A549 (cell line): ENCODE results near the gene ULK1. TPM values are rescaled to one million over a fixed set of nuclear protein-coding genes. Genes with fewer than 3 reads are reported as not detected.
A peak's percentile ranks its signal among the peaks of the same experiment; 100 is the strongest.

Source experiments
- ATAC-seq, 2 experiments: fragments of 200-7000 bp in 1 of 2; fragments of >200 bp in 1 of 2; cut with Nextera tagmentation in 1 of 2; cut with Tn5 transposase in 1 of 2; 3 replicates each; pipeline versions ENCODE4 v1.8.0 to v1.9.1; 2018 to 2020; ENCODE audit warnings: mild to moderate bottlenecking in 1 of 2, moderate library complexity in 1 of 2
- CTCF ChIA-PET: fragments of 300-600 bp; sonication (Branson Sonifier 250); formaldehyde crosslinking; extraction: SDS; loops from one replicate; lab custom pipeline; 2021; ENCODE audit warnings: antibody characterized with exemption, inconsistent platforms; lab: Yijun Ruan, JAX
- POLR2A ChIA-PET: fragments of 350-600 bp; formaldehyde crosslinking; extraction: SDS; loops from one replicate; lab custom pipeline; 2021; ENCODE audit warnings: antibody characterized with exemption, inconsistent platforms; lab: Yijun Ruan, JAX
- DNase-seq, 2 experiments: peaks; one replicate each; pipeline versions ENCODE4 v3.0.0 to v3.0.0-alpha.2; 2011 to 2016; ENCODE audit warnings: low read depth in 1 of 2, low spot score in 1 of 2
- FAIRE-seq: peaks from 2 replicates; lab custom pipeline; 2011; peaks lifted over from hg19 to GRCh38; lab: Jason Lieb, UNC
- H3K27ac ChIP-seq, 2 experiments: fragments of >200 bp; sonication (Bioruptor Twin); formaldehyde crosslinking; 3 replicates each; pipeline ENCODE4 v1.5.1; 2016 to 2017
- H3K4me1 ChIP-seq: fragments of >200 bp; sonication (Bioruptor Twin); formaldehyde crosslinking; 3 replicates; pipeline ENCODE4 v1.6.1; 2016
- H3K4me2 ChIP-seq: fragments of >200 bp; sonication (Bioruptor Twin); formaldehyde crosslinking; 3 replicates; pipeline ENCODE4 v1.6.1; 2016
- H3K4me3 ChIP-seq: fragments of >200 bp; sonication (Bioruptor Twin); formaldehyde crosslinking; 3 replicates; pipeline ENCODE4 v1.5.1; 2016
- H3K9me3 ChIP-seq: fragments of >200 bp; sonication (Bioruptor Twin); formaldehyde crosslinking; 3 replicates; pipeline ENCODE4 v1.6.1; 2016
- CEBPB ChIP-seq, 2 experiments: fragments of >200 bp in 1 of 2; sonication (Bioruptor Twin) in 1 of 2; formaldehyde crosslinking in 1 of 2; IDR thresholded peaks; 2 replicates each; pipeline ENCODE4 v1.6.1; 2012 to 2016
- CTCF ChIP-seq: fragments of >200 bp; sonication (Bioruptor Twin); formaldehyde crosslinking; IDR thresholded peaks from 3 replicates; pipeline ENCODE4 v1.5.1; 2016
- EP300 ChIP-seq, 2 experiments: fragments of >200 bp; sonication (Bioruptor Twin); formaldehyde crosslinking; IDR thresholded peaks; 2 replicates in 1 of 2; 3 replicates in 1 of 2; pipeline ENCODE4 v1.6.1; 2016 to 2017
- FOSL2 ChIP-seq, 2 experiments: fragments of 450-650 bp in 1 of 2; fragments of >200 bp in 1 of 2; sonication (Bioruptor Twin) in 1 of 2; formaldehyde crosslinking; IDR thresholded peaks; 2 replicates each; pipeline versions ENCODE4 v1.5.0 to v1.6.1; 2016 to 2020; ENCODE audit warnings: mild to moderate bottlenecking in 1 of 2, moderate library complexity in 1 of 2
- FOXS1 ChIP-seq: fragments of 250-450 bp; sonication (Bioruptor Pico); IDR thresholded peaks from 2 replicates; pipeline ENCODE4 v1.5.0; 2020; ENCODE audit warnings: mild to moderate bottlenecking, moderate library complexity
- GATA3 ChIP-seq: IDR thresholded peaks from 2 replicates; pipeline ENCODE4 v1.6.1; 2012; ENCODE audit warnings: borderline replicate concordance
- HDAC2 ChIP-seq: fragments of 200-600 bp; sonication (generic); IDR thresholded peaks from 2 replicates; pipeline ENCODE4 v1.6.1; 2016
- HOXA7 ChIP-seq: fragments of 250-450 bp; sonication (Bioruptor Pico); IDR thresholded peaks from 2 replicates; pipeline ENCODE4 v1.5.0; 2020; ENCODE audit warnings: mild to moderate bottlenecking, moderate library complexity
- HOXB13 ChIP-seq: fragments of 250-450 bp; sonication (Bioruptor Pico); IDR thresholded peaks from 2 replicates; pipeline ENCODE4 v1.5.0; 2020; ENCODE audit warnings: low read depth, mild to moderate bottlenecking, moderate library complexity
- MAFK ChIP-seq: fragments of 450-650 bp; IDR thresholded peaks from 2 replicates; pipeline ENCODE4 v1.6.1; 2014; ENCODE audit not compliant: partially characterized antibody
- NPAS2 ChIP-seq: fragments of 250-450 bp; sonication (Bioruptor Pico); IDR thresholded peaks from 2 replicates; pipeline ENCODE4 v1.8.0; 2022; ENCODE audit warnings: mild to moderate bottlenecking, moderate library complexity, borderline replicate concordance
- NR3C1 ChIP-seq: fragments of >200 bp; sonication (Bioruptor Twin); formaldehyde crosslinking; IDR thresholded peaks from 3 replicates; pipeline ENCODE4 v1.6.1; 2017
- PBX3 ChIP-seq: IDR thresholded peaks from 2 replicates; pipeline ENCODE4 v1.6.1; 2012
- RAD21 ChIP-seq, 2 experiments: fragments of >200 bp in 1 of 2; sonication (Bioruptor Twin) in 1 of 2; formaldehyde crosslinking in 1 of 2; IDR thresholded peaks in 1 of 2; conservative IDR thresholded peaks in 1 of 2; 2 replicates in 1 of 2; 3 replicates in 1 of 2; pipeline ENCODE4 v1.6.1; 2012 to 2018; ENCODE audit warnings: inconsistent platforms in 1 of 2
- RFX5 ChIP-seq: fragments of 450-650 bp; IDR thresholded peaks from 2 replicates; pipeline ENCODE4 v1.7.1; 2014; ENCODE audit warnings: antibody characterized with exemption, mild to moderate bottlenecking, moderate library complexity
- RNF2 ChIP-seq: fragments of 200-600 bp; sonication (generic); IDR thresholded peaks from 2 replicates; pipeline ENCODE4 v1.6.1; 2016; ENCODE audit warnings: low read depth, mild to moderate bottlenecking, antibody characterized with exemption, moderate library complexity, borderline replicate concordance
- SMC3 ChIP-seq: fragments of >200 bp; sonication (Bioruptor Twin); formaldehyde crosslinking; IDR thresholded peaks from 3 replicates; pipeline ENCODE4 v1.6.1; 2018; ENCODE audit warnings: inconsistent platforms
- ZNF302 ChIP-seq: fragments of 250-450 bp; sonication (Bioruptor Pico); IDR thresholded peaks from 2 replicates; pipeline ENCODE4 v1.9.0; 2021; ENCODE audit warnings: inconsistent platforms, mild to moderate bottlenecking, moderate library complexity
- WGBS: methylation state at CpG from one replicate; pipeline ENCODE4 v1.1.6; 2017; ENCODE audit errors: missing lambda C conversion rate; 5-methylcytosine and 5-hydroxymethylcytosine counted together
- polyA plus RNA-seq, 4 experiments: library from polyadenylated mRNA; depleted of rRNA in 3 of 4; stranded (reverse); fragments of >200 nt; fragmentation: RNase III in 1 of 4; extraction: RNeasy Plus Mini Kit Qiagen cat#74134 plus additional on column Dnase treatment in 1 of 4; gene quantifications; 2 replicates in 3 of 4; 3 replicates in 1 of 4; pipeline ENCODE4 v1.2.3, GENCODE V29; 2011 to 2017

The ULK1 gene
- polyA plus RNA-seq, 2 of the 4 experiments (the other 2 are of a cell fraction): 15.1 to 46.2 TPM

- no peaks in the 10 kb centered on the region for H3K9me3 ChIP-seq
- ATAC-seq (no peak), DNase-seq (no peak), FAIRE-seq (no peak)
- 94% methylated on average over 14 of the region's 15 CpGs for WGBS
- no peak overlapping the region for H3K27ac ChIP-seq
- no peak overlapping the region for H3K4me3 ChIP-seq
- TF ChIP-seq HOXB13 (no peak), NR3C1 (no peak), ZNF302 (no peak), PBX3 (no peak), HOXA7 (CRISPR knock-in tag) (no peak)
- CTCF ChIA-PET: interaction anchor here (1.2 kb wide), 1 partner anchor 10 kb away, joined by 3 read pairs; no protein-coding TSS in a partner anchor
- no peak overlapping the region for H3K4me2 ChIP-seq
- POLR2A ChIA-PET: no interaction called here
- peaks cover 49% of the 10 kb centered on the region for H3K4me1 ChIP-seq
Observed at GRCh38 chr12:131905630-131906091, 11.2 kb downstream of the ULK1 start.

- ChIA-PET CTCF (interaction anchor here (1.2 kb wide), 1 partner anchor 77 kb away, joined by 3 read pairs; no protein-coding TSS in a partner anchor), POLR2A (no interaction called here)
- no peak for FAIRE-seq
- TF ChIP-seq GATA3: no peak
- no peak for TF ChIP-seq SMC3
- no peak for TF ChIP-seq NPAS2
- no peak for TF ChIP-seq FOSL2 (IDR thresholded peaks at IDR 0.05)
- no peak for TF ChIP-seq FOSL2 (CRISPR knock-in tag; IDR thresholded peaks at IDR 0.05)
- TF ChIP-seq FOXS1 (CRISPR knock-in tag): no peak
- no peak for TF ChIP-seq RFX5
- TF ChIP-seq HDAC2: no peak
- TF ChIP-seq RNF2: no peak
- TF ChIP-seq ZNF302: no peak
- no peak for TF ChIP-seq HOXB13
- no peak for TF ChIP-seq RAD21 (conservative IDR thresholded peaks at IDR 0.05 in 1 of 2, IDR thresholded peaks at IDR 0.05 in 1 of 2)
- no peak for TF ChIP-seq EP300 (IDR thresholded peaks at IDR 0.05)
- TF ChIP-seq MAFK: no peak
- no peak for TF ChIP-seq CEBPB (IDR thresholded peaks at IDR 0.05)
- TF ChIP-seq PBX3: no peak
- TF ChIP-seq CTCF: no peak
- peak overlapping the region in 1 of 2 experiments; percentile 3; a peak in 1 of 6 replicates for H3K27ac ChIP-seq
- DNase-seq: no peak
- H3K4me1 ChIP-seq: peaks cover 53% of the 10 kb centered on the region
- H3K9me3 ChIP-seq: no peaks in the 10 kb centered on the region
- no peak for ATAC-seq
- 90% methylated on average over 13 of the region's 31 CpGs for WGBS
- H3K4me2 ChIP-seq: no peak overlapping the region
- H3K4me3 ChIP-seq: no peak overlapping the region
Observed at GRCh38 chr12:131907379-131908091, 13.1 kb downstream of the ULK1 start.
